SH-SY5Y (cell line): ENCODE results near the gene ITPR2.

ENCODE experiments used
- GATA2 ChIP-seq: IDR thresholded peaks from 2 replicates; pipeline ENCODE4 v1.6.1; 2011; ENCODE audit warnings: mild to moderate bottlenecking, low read depth, low read length
- GATA3 ChIP-seq: IDR thresholded peaks from 2 replicates; pipeline ENCODE4 v1.6.1; 2011; ENCODE audit warnings: low read depth, mild to moderate bottlenecking, low read length, moderate library complexity

DNA sequence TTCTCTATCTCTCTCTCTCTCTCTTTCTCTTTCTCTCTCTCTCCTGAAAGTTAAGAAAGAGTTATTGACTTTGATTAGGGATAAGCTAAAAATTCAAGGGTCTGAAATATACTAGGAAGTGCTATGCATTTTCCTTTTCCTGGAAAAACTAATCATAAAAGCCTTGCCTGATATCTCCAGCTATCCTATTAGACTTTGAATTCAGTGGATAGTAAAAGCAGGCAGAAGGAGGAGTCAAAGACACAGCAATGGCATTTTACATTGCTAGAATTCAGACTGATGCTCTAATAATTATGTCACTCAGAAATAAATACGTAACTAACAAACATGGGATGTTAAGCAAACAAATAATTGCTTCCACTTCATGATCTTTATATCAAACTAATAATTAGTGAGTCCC lies 365.6 kb downstream of the ITPR2 start:
- TF ChIP-seq GATA2 (no peak), GATA3 (no peak)
